ENCODE measurements around the gene CCR8.

CCR8 gene

DNA sequence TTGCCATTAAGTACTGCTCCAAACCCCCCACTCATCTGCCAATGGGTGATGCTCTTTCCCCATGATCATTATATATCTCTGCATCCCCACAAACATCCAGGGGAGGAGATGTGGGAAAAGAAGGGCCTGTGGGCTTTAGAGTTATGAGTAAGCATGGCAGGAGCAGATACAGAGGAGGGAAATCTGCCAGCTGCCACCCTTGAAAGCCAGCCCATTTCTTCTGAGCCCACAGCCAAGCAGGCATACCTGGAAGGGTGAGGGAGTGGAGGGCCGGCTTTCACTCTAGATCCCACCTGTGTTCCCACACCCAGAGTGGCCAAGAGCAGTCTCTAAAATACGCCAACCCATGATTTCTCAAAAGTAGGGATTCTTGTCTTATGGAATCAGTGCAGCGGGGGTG, 51.9 kb downstream of the CCR8 start:
- Histone ChIP-seq H2AFZ (ENCODE audit: low read depth, low read length) (no peak overlapping the region), H4K91ac (ENCODE audit: low read length) (no peak overlapping the region), H3K36me3 (ENCODE audit: control insufficient read depth in 1 of 2, insufficient read depth in 2 of 2, low read depth in 1 of 2, low read length in 2 of 2) (no peaks in the 10 kb centered on the region), H3K27me3 (ENCODE audit: control insufficient read depth in 1 of 2, insufficient read depth in 1 of 2, low read length in 2 of 2) (peaks cover 0 to 5% of the 10 kb centered on the region in 2 experiments), H2BK5ac (ENCODE audit: low read depth, low read length, poor library complexity, severe bottlenecking) (no peak overlapping the region), H3K4me2 (ENCODE audit: low read length, poor library complexity, severe bottlenecking) (no peak overlapping the region), H3K9ac (ENCODE audit: low read length) (no peak overlapping the region), H2BK12ac (ENCODE audit: low read length in 2 of 2) (no peak overlapping the region), H3K23ac (ENCODE audit: low read length in 2 of 2) (no peak overlapping the region), H3K14ac (ENCODE audit: low read length in 2 of 2) (no peak overlapping the region), H3K27ac (ENCODE audit: low read length, poor library complexity, severe bottlenecking) (no peak overlapping the region), H3K4ac (ENCODE audit: low read depth in 1 of 2, low read length in 2 of 2) (no peak overlapping the region), H2BK15ac (ENCODE audit: low read depth, poor library complexity, severe bottlenecking) (no peak overlapping the region), H3K4me3 (ENCODE audit: insufficient read depth in 1 of 2, low read depth in 1 of 2, low read length in 2 of 2) (no peak overlapping the region), H2AK5ac (ENCODE audit: low read length, severe bottlenecking) (no peak overlapping the region), H3K9me3 (ENCODE audit: control insufficient read depth, low read length) (no peaks in the 10 kb centered on the region), H4K8ac (ENCODE audit: low read length) (no peak overlapping the region), H3K18ac (ENCODE audit: low read depth in 1 of 2, low read length in 2 of 2) (no peak overlapping the region), H2BK120ac (ENCODE audit: low read depth, low read length) (no peak overlapping the region), H3K4me1 (ENCODE audit: control insufficient read depth, insufficient read depth, low read depth, low read length) (peaks cover 11% of the 10 kb centered on the region), H3K79me1 (replicated peaks; ENCODE audit: low read length, poor library complexity, severe bottlenecking) (peaks cover under 1% of the 10 kb centered on the region)
- 88% methylated on average over 1 of the region's 3 CpGs for WGBS
- DNase-seq = no peak
